Vagina (tissue), 2 donors: ENCODE results near the gene ZNF506. TPM values are rescaled to one million over a fixed set of nuclear protein-coding genes. Genes with fewer than 3 reads are reported as not detected.

Experiments used
- DNase-seq, 2 donors: peaks; one replicate each; pipeline ENCODE4 v3.0.0-alpha.2; 2017; ENCODE audit errors: extremely low spot score in 2 of 2
- H3K27ac ChIP-seq: fragments of 200-600 bp; sonication (generic); one replicate; pipeline ENCODE4 v1.5.1; 2019
- H3K27me3 ChIP-seq: fragments of 200-600 bp; sonication (generic); one replicate; pipeline ENCODE4 v1.5.1; 2019
- H3K36me3 ChIP-seq, 2 donors: fragments of 200-600 bp; sonication (generic); one replicate each; pipeline ENCODE4 v1.5.1; 2017 to 2019
- H3K4me1 ChIP-seq: fragments of 200-600 bp; sonication (generic); one replicate; pipeline ENCODE4 v1.5.1; 2019
- H3K4me3 ChIP-seq, 2 donors: fragments of 200-600 bp; sonication (generic); 1 replicate in 1 of 2; 2 replicates in 1 of 2; pipeline ENCODE4 v1.5.1; 2016 to 2019
- H3K9me3 ChIP-seq: fragments of 200-600 bp; sonication (generic); one replicate; pipeline ENCODE4 v1.5.1; 2019
- CTCF ChIP-seq, 3 experiments: fragments of 450-650 bp in 2 of 3; fragments of 200-600 bp in 1 of 3; sonication (generic) in 1 of 3; IDR thresholded peaks; one replicate each; pipeline ENCODE4 v1.5.1; 2017 to 2019; ENCODE audit warnings: antibody characterized with exemption in 3 of 3, mild to moderate bottlenecking in 2 of 3, moderate library complexity in 2 of 3
- POLR2A ChIP-seq, 2 donors: fragments of 450-650 bp; IDR thresholded peaks; one replicate each; pipeline ENCODE4 v1.6.1; 2017; ENCODE audit warnings: antibody characterized with exemption in 2 of 2, mild to moderate bottlenecking in 2 of 2, moderate library complexity in 2 of 2
- POLR2AphosphoS5 ChIP-seq, 2 donors: sonication (generic); formaldehyde crosslinking; IDR thresholded peaks; one replicate each; pipeline ENCODE4 v1.9.0; 2017; ENCODE audit warnings: antibody characterized with exemption in 2 of 2, mild to moderate bottlenecking in 2 of 2, low read depth in 1 of 2; ENCODE audit not compliant: insufficient read depth in 1 of 2
- intact Hi-C: fragments of 100-400 bp; cut with DNase I; formaldehyde crosslinking; loops from one replicate; pipeline ENCODE4 v1.15.1; 2023
- total RNA-seq: library from RNA; depleted of rRNA; stranded (reverse); fragments of >200 nt; gene quantifications from one replicate; pipeline ENCODE4 v1.2.3, GENCODE V29; 2016

ZNF506 gene
- total RNA-seq, 1 donor from 2014 or later: 33.6 TPM

DNA sequence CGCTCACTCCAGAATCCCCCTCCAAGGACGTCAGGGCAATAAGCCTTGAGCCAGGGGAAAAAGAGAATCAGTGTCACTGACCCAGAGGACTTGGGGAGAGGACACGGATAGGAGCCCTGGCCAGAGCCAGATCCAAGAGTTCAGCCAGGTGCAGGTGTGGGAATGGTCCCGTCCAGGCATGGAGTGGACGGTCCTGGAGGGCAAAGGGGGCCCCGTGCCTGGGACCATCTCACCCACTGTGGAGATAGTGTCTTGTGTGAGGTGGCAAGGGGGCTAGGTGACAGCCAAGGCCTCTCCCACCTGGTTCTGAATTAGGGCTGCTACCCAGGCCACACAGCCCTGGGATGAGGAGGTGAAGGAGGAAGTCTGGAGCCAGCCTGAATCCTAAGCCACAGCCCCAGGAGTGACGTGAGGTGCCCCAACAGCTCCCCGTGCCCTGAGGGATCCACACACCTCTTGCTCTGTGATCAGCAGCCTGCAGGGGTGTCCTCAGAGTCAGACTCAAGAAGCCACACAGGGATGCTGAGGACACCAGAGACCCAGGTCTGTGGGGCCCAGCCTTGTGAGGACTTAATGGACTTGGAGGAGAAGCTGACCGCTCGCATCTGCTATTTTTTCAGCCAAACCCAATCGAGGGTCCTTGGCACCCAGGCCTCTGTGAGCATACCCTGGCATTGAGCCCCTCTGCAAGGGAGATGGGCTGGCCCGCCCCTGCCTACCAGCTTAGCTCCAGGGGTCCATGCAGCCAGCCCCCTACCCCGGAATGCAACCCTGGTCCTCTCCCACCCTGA, 72.2 kb downstream of the ZNF506 start:
- TF ChIP-seq CTCF (IDR thresholded peaks at IDR 0.05) (no peak), POLR2AphosphoS5 (IDR thresholded peaks at IDR 0.05; ENCODE audit: insufficient read depth in 1 of 2, low read depth in 1 of 2) (no peak), POLR2A (IDR thresholded peaks at IDR 0.05) (no peak)
- no peaks in the 10 kb centered on the region for H3K4me1 ChIP-seq
- no peaks in the 10 kb centered on the region for H3K36me3 ChIP-seq
- no peak overlapping the region for H3K27ac ChIP-seq
- H3K27me3 ChIP-seq: no peaks in the 10 kb centered on the region
- DNase-seq: no peak
- H3K4me3 ChIP-seq: no peak overlapping the region
- intact Hi-C loops: no loop called here
- H3K9me3 ChIP-seq: no peaks in the 10 kb centered on the region

- Histone ChIP-seq H3K27me3 (no peaks in the 10 kb centered on the region), H3K4me3 (no peak overlapping the region), H3K4me1 (no peaks in the 10 kb centered on the region), H3K36me3 (no peaks in the 10 kb centered on the region), H3K27ac (no peak overlapping the region), H3K9me3 (no peaks in the 10 kb centered on the region)
- TF ChIP-seq POLR2A (IDR thresholded peaks at IDR 0.05): no peak
- no peak for DNase-seq
- intact Hi-C loops: no loop called here
Observed at GRCh38 chr19:19748249-19748938, 73.2 kb downstream of the ZNF506 start.

DNA sequence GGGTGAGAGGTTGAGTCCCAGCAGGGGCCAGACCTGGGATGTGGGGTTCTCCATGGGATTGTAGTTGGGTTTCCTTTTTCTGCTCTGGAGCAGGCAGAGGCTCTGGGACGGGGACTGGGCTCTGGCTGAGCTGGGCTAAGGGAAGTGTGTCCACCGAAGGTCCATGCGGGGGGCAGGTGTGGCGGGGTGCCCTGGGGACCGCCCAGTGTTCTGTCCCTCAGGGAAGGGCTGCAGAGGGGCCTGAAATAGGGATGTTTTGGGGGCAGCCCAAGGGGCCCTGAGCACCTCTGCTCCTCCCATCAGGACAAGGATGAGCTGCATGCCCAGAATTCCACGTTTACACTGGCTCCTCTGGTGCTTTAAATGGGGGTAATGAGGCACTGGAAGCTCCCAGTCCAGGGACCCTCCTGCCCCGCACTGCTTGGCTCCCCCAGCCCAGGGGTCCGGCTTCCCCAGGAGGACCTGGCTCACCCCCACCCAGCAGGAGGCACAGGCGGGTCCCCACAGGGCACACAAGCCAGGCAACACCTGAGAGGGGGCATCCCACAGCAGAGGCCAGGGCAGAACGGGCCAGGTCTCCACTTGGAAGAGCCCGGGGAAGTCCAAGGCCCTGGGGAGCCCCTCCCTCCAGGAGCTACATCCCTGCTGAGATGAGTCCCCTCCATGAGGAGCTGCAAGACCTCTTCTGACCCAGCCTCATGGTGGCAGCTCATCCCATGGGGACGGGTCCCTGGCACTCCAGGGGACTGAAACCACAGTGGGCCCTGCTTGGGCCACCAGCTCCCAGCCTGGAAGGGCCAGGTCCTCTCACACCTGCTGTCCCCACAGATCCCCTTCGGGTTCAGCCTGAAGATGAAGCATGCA, 74.0 kb downstream of the ZNF506 start:
- intact Hi-C loops: no loop called here
- no peaks in the 10 kb centered on the region for H3K9me3 ChIP-seq

DNA sequence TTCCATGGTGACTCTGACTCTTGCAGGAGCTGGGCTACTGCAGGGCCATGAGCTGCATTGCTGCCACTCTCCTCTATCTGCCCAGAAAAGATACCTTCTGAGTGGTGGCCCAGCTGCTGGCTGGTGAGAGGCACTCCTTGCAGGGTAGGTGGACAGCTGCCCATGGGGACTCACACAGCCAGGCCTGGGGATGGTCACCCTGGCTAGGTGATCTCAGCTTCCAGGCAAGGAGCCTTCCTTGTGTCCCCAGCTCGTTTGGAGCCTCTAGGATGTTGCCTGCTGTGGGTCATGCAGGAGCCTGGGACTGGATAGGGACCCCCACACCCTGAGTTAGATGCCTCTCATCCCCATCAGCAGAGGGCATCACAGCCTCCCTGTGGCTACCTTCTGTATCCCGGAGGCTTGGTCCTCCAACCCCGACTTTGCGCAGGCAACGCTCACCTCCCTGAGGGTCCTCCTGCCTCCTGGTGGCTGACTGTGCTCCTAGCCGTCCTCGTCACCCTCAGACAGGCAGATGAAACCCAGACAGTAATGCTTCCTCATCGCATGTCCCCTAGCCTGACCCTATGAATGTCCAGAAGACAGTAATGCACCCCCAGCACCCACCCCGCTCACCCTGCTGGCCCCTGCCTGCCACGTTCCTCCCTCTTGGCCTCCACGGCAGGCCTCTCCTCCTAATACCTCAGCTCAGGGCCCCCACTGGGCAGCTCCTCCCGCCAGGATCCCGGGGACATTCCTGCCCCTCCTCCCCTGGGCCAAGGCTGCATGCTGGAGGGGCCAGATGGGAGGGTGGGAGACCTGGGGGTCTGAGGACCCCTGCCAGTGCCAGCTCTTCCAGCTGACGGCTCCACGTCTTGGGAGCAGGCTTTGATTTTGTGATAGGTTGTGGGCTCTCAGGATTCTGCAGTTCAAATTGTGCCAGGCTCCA, 75.0 kb downstream of the ZNF506 start:
- Histone ChIP-seq H3K9me3 (no peaks in the 10 kb centered on the region), H3K27me3 (no peaks in the 10 kb centered on the region), H3K36me3 (no peaks in the 10 kb centered on the region), H3K27ac (no peak overlapping the region), H3K4me3 (no peak overlapping the region), H3K4me1 (no peaks in the 10 kb centered on the region)
- DNase-seq: peak in 1 of 2 donors; percentile 88
- intact Hi-C loops: no loop called here
- TF ChIP-seq POLR2A (IDR thresholded peaks at IDR 0.05) (no peak), POLR2AphosphoS5 (IDR thresholded peaks at IDR 0.05; ENCODE audit: insufficient read depth in 1 of 2, low read depth in 1 of 2) (no peak)

More for the DNA sequence above, 74.0 kb downstream of the ZNF506 start:
- H3K27me3 ChIP-seq: no peaks in the 10 kb centered on the region
- H3K4me1 ChIP-seq: no peaks in the 10 kb centered on the region
- H3K4me3 ChIP-seq: no peak overlapping the region
- TF ChIP-seq POLR2A (IDR thresholded peaks at IDR 0.05): no peak
- no peak for TF ChIP-seq CTCF (IDR thresholded peaks at IDR 0.05)
- no peak for TF ChIP-seq POLR2AphosphoS5 (IDR thresholded peaks at IDR 0.05; ENCODE audit: insufficient read depth in 1 of 2, low read depth in 1 of 2)
- DNase-seq: no peak
- no peaks in the 10 kb centered on the region for H3K36me3 ChIP-seq
- H3K27ac ChIP-seq: no peak overlapping the region

DNA sequence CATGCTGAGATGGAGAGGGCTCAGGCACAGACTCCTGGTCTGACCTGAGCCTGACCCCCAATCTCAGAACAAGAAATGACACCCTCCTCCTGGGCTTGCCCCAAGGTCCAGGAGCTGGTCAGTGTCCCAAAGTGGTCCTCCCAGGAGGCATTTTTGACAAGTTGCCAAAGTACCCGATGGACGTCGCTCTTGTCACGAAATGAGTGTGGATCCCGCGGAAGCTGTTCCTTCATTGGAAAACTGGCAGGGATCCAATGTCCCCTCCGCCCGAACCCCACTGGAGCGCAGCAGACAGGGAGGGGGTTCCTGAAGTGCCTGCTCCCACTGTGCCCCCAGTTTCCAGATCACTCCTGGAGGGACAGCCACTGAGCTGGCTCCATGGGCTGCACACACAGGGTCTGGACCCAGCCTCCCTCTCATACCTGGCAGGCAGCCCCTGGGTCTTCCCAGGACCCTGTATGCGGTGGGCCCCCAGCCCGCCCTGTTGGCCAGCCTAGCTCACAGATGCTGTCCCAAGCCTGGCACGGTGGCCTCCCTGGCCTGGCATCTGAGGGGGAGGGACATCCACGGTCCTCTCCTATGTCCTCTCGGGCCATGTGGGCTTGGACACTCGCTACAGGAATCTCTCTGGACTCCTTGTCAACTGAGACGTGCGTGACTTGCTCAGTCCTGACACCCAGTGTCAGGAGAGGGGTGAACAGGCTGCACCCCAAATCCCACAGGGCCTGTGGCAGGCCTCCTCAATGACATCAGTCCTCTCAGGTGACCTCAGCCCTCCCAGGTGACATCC, 75.9 kb downstream of the ZNF506 start:
- H3K4me1 ChIP-seq: no peaks in the 10 kb centered on the region
- TF ChIP-seq POLR2A (IDR thresholded peaks at IDR 0.05) (no peak), CTCF (IDR thresholded peaks at IDR 0.05) (no peak), POLR2AphosphoS5 (IDR thresholded peaks at IDR 0.05; ENCODE audit: insufficient read depth in 1 of 2, low read depth in 1 of 2) (no peak)
- no peak overlapping the region for H3K4me3 ChIP-seq
- no peak overlapping the region for H3K27ac ChIP-seq
- peak in 1 of 2 donors; percentile 92 for DNase-seq
- H3K27me3 ChIP-seq: no peaks in the 10 kb centered on the region
- intact Hi-C loops: no loop called here
- H3K9me3 ChIP-seq: no peaks in the 10 kb centered on the region
- H3K36me3 ChIP-seq: no peaks in the 10 kb centered on the region
